Hepatocyte (in vitro differentiated cells): ENCODE results near the gene SLC38A10. TPM values are rescaled to one million over a fixed set of nuclear protein-coding genes. Genes with fewer than 3 reads are reported as not detected.

ENCODE experiments used
- DNase-seq: peaks from one replicate; pipeline ENCODE4 v3.0.0-alpha.2; 2016; ENCODE audit warnings: low spot score
- H2AFZ ChIP-seq: fragments of 200-600 bp; sonication (generic); 2 replicates; pipeline ENCODE4 v1.6.0; 2016; ENCODE audit warnings: antibody characterized with exemption, mild to moderate bottlenecking
- H3K27ac ChIP-seq: fragments of 200-600 bp; sonication (generic); 2 replicates; pipeline ENCODE4 v1.5.1; 2016; ENCODE audit warnings: mild to moderate bottlenecking
- H3K27me3 ChIP-seq: fragments of 200-600 bp; sonication (generic); 2 replicates; pipeline ENCODE4 v1.6.1; 2016
- H3K36me3 ChIP-seq: fragments of 200-600 bp; sonication (generic); replicated peaks from 2 replicates; pipeline ENCODE4 v1.5.1; 2016; ENCODE audit warnings: low read depth; ENCODE audit not compliant: insufficient read depth
- H3K4me1 ChIP-seq: fragments of 200-600 bp; sonication (generic); 2 replicates; pipeline ENCODE4 v1.5.1; 2016; ENCODE audit warnings: mild to moderate bottlenecking, moderate library complexity; ENCODE audit not compliant: insufficient read depth
- H3K4me2 ChIP-seq: fragments of 200-600 bp; sonication (generic); 2 replicates; pipeline ENCODE4 v1.6.0; 2016
- H3K4me3 ChIP-seq: fragments of 200-600 bp; sonication (generic); 2 replicates; pipeline ENCODE4 v1.5.1; 2016; ENCODE audit warnings: mild to moderate bottlenecking
- H3K79me2 ChIP-seq: fragments of 200-600 bp; sonication (generic); 2 replicates; pipeline ENCODE4 v1.6.0; 2017; ENCODE audit warnings: mild to moderate bottlenecking
- H3K9me2 ChIP-seq: fragments of 200-600 bp; sonication (generic); replicated peaks from 2 replicates; pipeline ENCODE4 v1.6.0; 2017; ENCODE audit warnings: mild to moderate bottlenecking; ENCODE audit not compliant: insufficient read depth
- H3K9me3 ChIP-seq: fragments of 200-600 bp; sonication (generic); 2 replicates; pipeline ENCODE4 v1.5.1; 2016; ENCODE audit warnings: low read depth, mild to moderate bottlenecking
- H4K20me1 ChIP-seq: fragments of 200-600 bp; sonication (generic); 2 replicates; pipeline ENCODE4 v1.6.0; 2016; ENCODE audit warnings: mild to moderate bottlenecking; ENCODE audit not compliant: insufficient read depth, poor library complexity, severe bottlenecking
- CTCF ChIP-seq: fragments of 200-600 bp; sonication (generic); IDR thresholded peaks from 2 replicates; pipeline ENCODE4 v1.5.1; 2016; ENCODE audit warnings: antibody characterized with exemption, mild to moderate bottlenecking; ENCODE audit not compliant: poor library complexity
- EZH2 ChIP-seq: fragments of 200-600 bp; sonication (generic); IDR thresholded peaks from 2 replicates; pipeline ENCODE4 v1.6.1; 2016; ENCODE audit warnings: antibody characterized with exemption, mild to moderate bottlenecking, borderline replicate concordance
- EZH2phosphoT487 ChIP-seq: fragments of 200-600 bp; sonication (generic); IDR thresholded peaks from one replicate; pipeline ENCODE4 v1.6.1; 2018; ENCODE audit warnings: antibody characterized with exemption, mild to moderate bottlenecking, low read depth, moderate library complexity; ENCODE audit not compliant: unreplicated experiment, severe bottlenecking
- WGBS: methylation state at CpG from one replicate; pipeline ENCODE4 v1.1.6; 2016; ENCODE audit warnings: low lambda C conversion rate; ENCODE audit errors: missing lambda C conversion rate; 5-methylcytosine and 5-hydroxymethylcytosine counted together
- polyA plus RNA-seq: library from polyadenylated mRNA; unstranded; fragments of >200 nt; fragmentation: Nextera tagmentation; extraction: Ambion mirVana; gene quantifications from 2 replicates; pipeline ENCODE4 v1.2.1, GENCODE V29; 2016
- total RNA-seq: library from RNA; depleted of rRNA; stranded (reverse); fragments of >200 nt; gene quantifications from 2 replicates; pipeline ENCODE4 v1.2.3, GENCODE V29; 2014

Gene SLC38A10
- total and polyA plus RNA-seq, 2 experiments from 2014 or later = 91.4 to 124 TPM

GRCh38 chr17:81265576-81265975 lies 29.5 kb downstream of the SLC38A10 start:
- 97% methylated on average over 21 of the region's 22 CpGs for WGBS
- Histone ChIP-seq H3K4me3 (no peak overlapping the region), H3K9me3 (no peaks in the 10 kb centered on the region), H3K27ac (no peak overlapping the region), H4K20me1 (no peaks in the 10 kb centered on the region), H3K27me3 (no peaks in the 10 kb centered on the region), H3K36me3 (no peaks in the 10 kb centered on the region), H2AFZ (no peak overlapping the region), H3K4me1 (no peaks in the 10 kb centered on the region), H3K9me2 (no peaks in the 10 kb centered on the region), H3K4me2 (no peak overlapping the region), H3K79me2 (no peaks in the 10 kb centered on the region)
- no peak for DNase-seq
- no peak for TF ChIP-seq EZH2phosphoT487
- no peak for TF ChIP-seq EZH2
- TF ChIP-seq CTCF = no peak

- H3K9me3 ChIP-seq = no peaks in the 10 kb centered on the region
- TF ChIP-seq CTCF (no peak), EZH2phosphoT487 (no peak)
- H2AFZ ChIP-seq = no peak overlapping the region
These were observed 30.5 kb downstream of the SLC38A10 start for GRCh38 chr17:81264640-81265039.

GRCh38 chr17:81263371-81264181 lies 31.5 kb downstream of the SLC38A10 start:
- no peaks in the 10 kb centered on the region for H3K79me2 ChIP-seq
- no peaks in the 10 kb centered on the region for H3K27me3 ChIP-seq
- H3K4me2 ChIP-seq = no peak overlapping the region
- H2AFZ ChIP-seq = no peak overlapping the region
- DNase-seq = no peak
- no peaks in the 10 kb centered on the region for H3K9me2 ChIP-seq
- H3K4me3 ChIP-seq = no peak overlapping the region
- H3K27ac ChIP-seq = no peak overlapping the region
- H3K36me3 ChIP-seq = no peaks in the 10 kb centered on the region
- H4K20me1 ChIP-seq = no peaks in the 10 kb centered on the region
- WGBS = 97% methylated on average over 40 of the region's 40 CpGs
- H3K9me3 ChIP-seq = no peaks in the 10 kb centered on the region
- no peaks in the 10 kb centered on the region for H3K4me1 ChIP-seq
- TF ChIP-seq EZH2phosphoT487 = no peak
- no peak for TF ChIP-seq EZH2
- no peak for TF ChIP-seq CTCF

More at GRCh38 chr17:81264640-81265039, 30.5 kb downstream of the SLC38A10 start:
- Histone ChIP-seq H3K9me2 (no peaks in the 10 kb centered on the region), H3K4me2 (no peak overlapping the region), H3K27me3 (no peaks in the 10 kb centered on the region), H3K4me3 (no peak overlapping the region), H4K20me1 (no peaks in the 10 kb centered on the region), H3K79me2 (no peaks in the 10 kb centered on the region), H3K4me1 (no peaks in the 10 kb centered on the region), H3K27ac (no peak overlapping the region), H3K36me3 (no peaks in the 10 kb centered on the region)
- WGBS = 96% methylated on average over 12 of the region's 12 CpGs
- no peak for DNase-seq
